Kidney epithelial cell (primary cell): ENCODE measurements around the gene UQCC2. TPM values are rescaled to one million over a fixed set of nuclear protein-coding genes. Genes with fewer than 3 reads are reported as not detected.

ENCODE experiments used
- DNase-seq: peaks from one replicate; pipeline ENCODE4 v3.0.0-alpha.2; 2010; ENCODE audit warnings: low read depth
- H3K27me3 ChIP-seq: 2 replicates; pipeline ENCODE4 v1.6.0; 2011; ENCODE audit warnings: low read length; ENCODE audit not compliant: control insufficient read depth, insufficient read depth
- H3K36me3 ChIP-seq: 2 replicates; pipeline ENCODE4 v1.5.1; 2011; ENCODE audit warnings: low read length; ENCODE audit not compliant: control insufficient read depth, insufficient read depth
- H3K4me3 ChIP-seq: 2 replicates; pipeline ENCODE4 v1.5.1; 2011; ENCODE audit warnings: low read depth, mild to moderate bottlenecking, control low read depth, low read length
- CTCF ChIP-seq: IDR thresholded peaks from 2 replicates; pipeline ENCODE4 v1.5.1; 2011; ENCODE audit warnings: mild to moderate bottlenecking, moderate library complexity, low read length, control low read depth, inconsistent platforms; ENCODE audit not compliant: insufficient read depth, poor library complexity, severe bottlenecking
- total RNA-seq: library from RNA; depleted of rRNA; stranded (reverse); fragments of >200 nt; gene quantifications from 2 replicates; pipeline ENCODE4 v1.2.3, GENCODE V29; 2015

Gene UQCC2
- total RNA-seq, 1 donor from 2014 or later: 38.4 TPM

DNA sequence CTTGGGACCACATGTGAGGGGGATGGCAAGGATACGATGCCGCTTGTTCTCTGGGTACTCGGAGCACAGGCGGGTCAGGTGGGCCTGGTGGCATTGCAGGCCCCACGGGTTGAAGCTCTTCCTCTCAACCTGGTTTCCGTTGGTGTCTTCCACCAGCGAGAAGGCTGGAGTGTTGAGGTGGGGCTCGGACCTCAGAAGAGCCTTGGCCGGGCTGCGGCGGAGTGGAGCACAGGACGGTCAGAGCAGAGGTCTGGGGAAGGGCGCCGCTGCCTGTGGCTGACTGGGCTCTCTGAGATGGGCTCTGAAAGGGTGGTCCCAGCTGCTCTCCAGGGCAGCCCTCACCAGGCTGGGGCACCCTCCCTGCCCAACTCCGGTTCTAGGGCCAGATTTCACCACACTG, 15.2 kb upstream of the UQCC2 start:
- no peak for DNase-seq
- Histone ChIP-seq H3K36me3 (no peaks in the 10 kb centered on the region), H3K4me3 (no peak overlapping the region), H3K27me3 (peaks cover 14% of the 10 kb centered on the region)
- no peak for TF ChIP-seq CTCF

DNA sequence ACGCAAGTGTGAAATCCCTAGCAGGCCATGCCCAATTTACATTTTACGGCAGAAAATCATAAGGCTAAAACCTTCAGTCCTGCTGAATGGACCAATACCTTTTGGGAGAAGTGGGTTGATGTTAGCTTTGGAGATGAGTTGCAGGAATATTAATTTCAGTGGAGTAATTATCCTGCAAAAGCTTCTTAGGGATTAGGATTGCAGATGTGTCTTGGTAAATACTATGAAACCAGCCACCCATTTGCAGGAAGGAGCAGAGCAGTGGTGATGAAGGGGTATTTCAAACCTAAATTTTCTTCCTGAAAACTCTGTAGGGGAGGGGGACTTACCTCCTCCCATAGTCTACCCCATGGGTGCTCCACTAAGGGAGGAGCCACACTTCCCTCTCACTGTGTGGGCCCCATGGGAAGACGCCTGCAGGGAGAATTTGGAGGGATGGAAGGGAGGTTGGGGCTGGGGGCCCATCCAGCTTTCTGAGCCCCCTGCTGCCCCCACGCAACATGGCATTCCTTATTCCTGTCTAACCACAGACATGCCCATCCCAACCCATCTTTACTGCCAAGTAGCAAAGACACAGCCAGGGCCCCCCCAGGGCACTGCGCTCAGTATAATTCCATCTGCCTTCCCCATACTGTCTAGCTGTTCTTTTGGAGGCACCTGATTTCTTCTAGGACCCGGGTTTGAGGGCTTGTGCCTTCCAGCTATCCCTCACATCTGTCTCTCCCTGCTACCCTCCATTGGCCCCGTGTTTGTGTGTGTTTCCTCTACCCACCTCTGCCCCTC, 14.6 kb upstream of the UQCC2 start:
- Histone ChIP-seq H3K36me3 (no peaks in the 10 kb centered on the region), H3K4me3 (no peak overlapping the region), H3K27me3 (peaks cover 14% of the 10 kb centered on the region)
- no peak for TF ChIP-seq CTCF
- DNase-seq: no peak

DNA sequence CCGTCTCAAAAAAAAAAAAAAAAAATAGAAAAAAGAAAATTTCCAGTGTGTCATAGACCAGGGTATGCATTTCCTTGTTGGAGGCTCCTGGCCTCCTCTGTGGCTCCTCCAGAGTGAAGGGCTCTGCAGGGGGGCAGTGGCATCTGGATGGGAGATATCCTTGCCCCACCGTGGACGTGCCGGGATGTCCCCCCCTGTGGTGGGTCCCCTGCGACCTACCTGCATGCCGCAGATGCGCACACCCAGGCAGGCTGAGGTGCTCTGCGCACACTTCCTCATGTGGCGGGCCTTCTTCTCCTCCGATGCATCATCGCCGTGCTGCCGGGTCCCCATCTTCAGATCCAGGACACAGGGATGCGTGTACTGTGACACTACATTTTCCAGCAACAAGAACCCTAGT, 13.7 kb upstream of the UQCC2 start:
- Histone ChIP-seq H3K27me3 (peaks cover 16% of the 10 kb centered on the region), H3K4me3 (no peak overlapping the region), H3K36me3 (no peaks in the 10 kb centered on the region)
- TF ChIP-seq CTCF: no peak
- DNase-seq: no peak

GRCh38 chr6:33724102-33725023, 12.9 kb upstream of the UQCC2 start:
- H3K4me3 ChIP-seq: no peak overlapping the region
- DNase-seq: no peak
- TF ChIP-seq CTCF: no peak
- no peaks in the 10 kb centered on the region for H3K36me3 ChIP-seq
- peaks cover 16% of the 10 kb centered on the region for H3K27me3 ChIP-seq

GRCh38 chr6:33723371-33724085, 12.0 kb upstream of the UQCC2 start:
- Histone ChIP-seq H3K36me3 (no peaks in the 10 kb centered on the region), H3K27me3 (peaks cover 16% of the 10 kb centered on the region), H3K4me3 (no peak overlapping the region)
- no peak for DNase-seq
- TF ChIP-seq CTCF: no peak
